CD14-positive monocyte (primary cell): Measurements from ENCODE around the gene GPR156. TPM values are rescaled to one million over a fixed set of nuclear protein-coding genes. Genes with fewer than 3 reads are reported as not detected.

ENCODE experiments used
- DNase-seq, 3 donors: peaks; one replicate each; pipeline ENCODE4 v3.0.0-alpha.2; 2011 to 2022
- H2AFZ ChIP-seq: 2 replicates; pipeline ENCODE4 v1.6.0; 2012; ENCODE audit warnings: mild to moderate bottlenecking, low read depth, low read length, inconsistent platforms; ENCODE audit not compliant: insufficient read depth, poor library complexity, severe bottlenecking
- H3K27ac ChIP-seq, 2 donors: 1 replicate in 1 of 2; 2 replicates in 1 of 2; pipeline ENCODE4 v1.5.1; 2012 to 2013; ENCODE audit warnings: low read length in 2 of 2, control low read depth in 1 of 2, inconsistent platforms in 1 of 2, low read depth in 1 of 2, mild to moderate bottlenecking in 1 of 2
- H3K27me3 ChIP-seq, 2 donors: one replicate each; pipeline versions ENCODE4 v1.6.0 to v1.6.1; 2011 to 2013; ENCODE audit warnings: low read length in 2 of 2; ENCODE audit not compliant: control insufficient read depth in 2 of 2, insufficient read depth in 2 of 2
- H3K36me3 ChIP-seq, 2 donors: replicated peaks in 1 of 2; 1 replicate in 1 of 2; 2 replicates in 1 of 2; pipeline versions ENCODE4 v1.5.1 to v1.6.1; 2012 to 2013; ENCODE audit warnings: low read length in 2 of 2, control low read depth in 1 of 2, inconsistent platforms in 1 of 2, mild to moderate bottlenecking in 1 of 2; ENCODE audit not compliant: insufficient read depth in 2 of 2, control insufficient read depth in 1 of 2
- H3K4me1 ChIP-seq, 2 donors: 1 replicate in 1 of 2; 2 replicates in 1 of 2; pipeline versions ENCODE4 v1.5.1 to v1.6.1; 2012 to 2013; ENCODE audit warnings: low read length in 2 of 2, control low read depth in 1 of 2, inconsistent platforms in 1 of 2, mild to moderate bottlenecking in 1 of 2, moderate library complexity in 1 of 2; ENCODE audit not compliant: insufficient read depth in 2 of 2, control insufficient read depth in 1 of 2
- H3K4me2 ChIP-seq: replicated peaks from 2 replicates; pipeline ENCODE3; 2012; ENCODE audit warnings: low read length, moderate library complexity, mild to moderate bottlenecking; ENCODE audit not compliant: poor library complexity, severe bottlenecking; ENCODE audit errors: extremely low read depth
- H3K4me3 ChIP-seq, 3 experiments: fragments of 200-600 bp in 1 of 3; sonication (generic) in 1 of 3; replicated peaks in 1 of 3; 1 replicate in 2 of 3; 2 replicates in 1 of 3; pipeline ENCODE4 v1.5.1; 2011 to 2013; ENCODE audit warnings: low read length in 3 of 3, mild to moderate bottlenecking in 3 of 3, control low read depth in 2 of 3, low read depth in 2 of 3, inconsistent platforms in 1 of 3, moderate library complexity in 1 of 3
- H3K79me2 ChIP-seq: 2 replicates; pipeline ENCODE4 v1.6.0; 2012; ENCODE audit warnings: mild to moderate bottlenecking, control low read depth, inconsistent platforms, low read length, moderate library complexity; ENCODE audit not compliant: insufficient read depth
- H3K9ac ChIP-seq: 2 replicates; pipeline ENCODE4 v1.6.0; 2017; ENCODE audit warnings: low read length, mild to moderate bottlenecking; ENCODE audit not compliant: insufficient read depth, poor library complexity, severe bottlenecking
- H3K9me3 ChIP-seq, 2 donors: replicated peaks in 1 of 2; 1 replicate in 1 of 2; 2 replicates in 1 of 2; pipeline versions ENCODE4 v1.5.1 to v1.6.1; 2012 to 2013; ENCODE audit warnings: low read length in 2 of 2, control low read depth in 1 of 2; ENCODE audit not compliant: control insufficient read depth in 1 of 2, insufficient read depth in 1 of 2
- H4K20me1 ChIP-seq: 2 replicates; pipeline ENCODE4 v1.6.0; 2012; ENCODE audit warnings: mild to moderate bottlenecking, low read length, control low read depth, moderate library complexity; ENCODE audit not compliant: insufficient read depth
- H3K27ac Mint-ChIP-seq, 7 donors: one replicate each; pipeline ENCODE4 v1.8.0; 2020; ENCODE audit warnings: mild to moderate bottlenecking in 7 of 7, mixed read lengths in 7 of 7, moderate library complexity in 6 of 7, inconsistent platforms in 2 of 7
- H3K27me3 Mint-ChIP-seq, 3 donors: one replicate each; pipeline ENCODE4 v1.8.0; 2021 to 2022; ENCODE audit warnings: low read depth in 3 of 3, mild to moderate bottlenecking in 3 of 3, mixed read lengths in 3 of 3, moderate library complexity in 3 of 3, inconsistent platforms in 1 of 3
- H3K36me3 Mint-ChIP-seq, 2 donors: one replicate each; pipeline ENCODE4 v1.8.0; 2020; ENCODE audit warnings: mixed read lengths in 2 of 2, inconsistent platforms in 1 of 2, mild to moderate bottlenecking in 1 of 2
- H3K4me1 Mint-ChIP-seq: one replicate; pipeline ENCODE4 v1.8.0; 2020; ENCODE audit warnings: mild to moderate bottlenecking, mixed read lengths
- H3K4me3 Mint-ChIP-seq, 2 donors: one replicate each; pipeline ENCODE4 v1.8.0; 2020; ENCODE audit warnings: mild to moderate bottlenecking in 2 of 2, mixed read lengths in 2 of 2, moderate library complexity in 1 of 2
- H3K9me3 Mint-ChIP-seq, 7 donors: one replicate each; pipeline ENCODE4 v1.8.0; 2020 to 2022; ENCODE audit warnings: mixed read lengths in 7 of 7, mild to moderate bottlenecking in 6 of 7, moderate library complexity in 6 of 7, inconsistent platforms in 2 of 7
- CTCF ChIP-seq: fragments of 200-600 bp; IDR thresholded peaks from one replicate; pipeline ENCODE4 v1.8.0; 2022; ENCODE audit warnings: antibody characterized with exemption, mild to moderate bottlenecking
- WGBS: methylation state at CpG from one replicate; pipeline ENCODE4 v1.1.5; 2013; ENCODE audit warnings: missing lambda C conversion rate; ENCODE audit not compliant: insufficient coverage; 5-methylcytosine and 5-hydroxymethylcytosine counted together
- intact Hi-C, 2 donors: fragments of 100-400 bp; cut with micrococcal nuclease; formaldehyde crosslinking; loops; one replicate each; pipeline versions ENCODE4 v1.15.0 to v1.15.1; 2023
- polyA plus RNA-seq, 3 donors: library from polyadenylated mRNA; depleted of rRNA in 1 of 3; unstranded in 2 of 3; stranded (reverse) in 1 of 3; fragments of 300-500 nt in 2 of 3; fragments of >200 nt in 1 of 3; fragmentation: Illumina TruSeq in 2 of 3; gene quantifications; 1 replicate in 2 of 3; 2 replicates in 1 of 3; pipeline ENCODE4 v1.2.3, GENCODE V29; 2012 to 2021

Gene GPR156
- polyA plus RNA-seq, 3 donors: not detected

DNA sequence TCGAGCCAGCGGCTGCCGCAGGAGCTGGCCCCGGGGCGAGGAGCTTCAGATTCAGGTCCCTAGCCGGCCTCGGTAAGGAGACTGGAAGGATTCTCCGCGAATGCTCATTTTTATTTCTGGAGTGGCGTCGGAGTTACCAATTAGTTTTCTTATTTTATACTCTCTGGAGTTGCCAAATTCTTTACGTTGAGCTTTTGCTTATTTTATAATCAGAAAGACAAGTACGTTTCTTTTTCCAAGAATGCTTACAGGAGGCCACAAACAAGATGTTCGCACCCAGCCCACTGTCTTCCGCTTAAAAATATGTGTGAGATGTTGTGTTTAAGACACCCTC is 453 bp upstream of the GPR156 start:
- Histone ChIP-seq H3K27me3 (peaks cover 37 to 48% of the 10 kb centered on the region in 2 donors), H4K20me1 (no peaks in the 10 kb centered on the region), H3K9me3 (peaks cover 8% of the 10 kb centered on the region in 2 donors), H3K79me2 (no peaks in the 10 kb centered on the region), H3K27ac (no peak overlapping the region), H2AFZ (no peak overlapping the region), H3K36me3 (no peaks in the 10 kb centered on the region), H3K4me2 (peak overlapping the region; percentile 54), H3K4me1 (peaks cover 0 to 5% of the 10 kb centered on the region in 2 donors), H3K9ac (no peak overlapping the region), H3K4me3 (peak overlapping the region in 1 of 3 experiments; percentile 49)
- Mint-ChIP-seq H3K4me1 (peaks cover 5% of the 10 kb centered on the region), H3K36me3 (no peaks in the 10 kb centered on the region), H3K27me3 (peaks cover 46 to 62% (median 54%) of the 10 kb centered on the region in 3 donors), H3K9me3 (peaks cover 4 to 15% (median 12%) of the 10 kb centered on the region in 7 donors), H3K4me3 (peak overlapping the region in 1 of 2 donors; percentile 11), H3K27ac (no peak overlapping the region)
- 18% methylated on average over 9 of the region's 15 CpGs for WGBS
- intact Hi-C loops: no loop called here
- DNase-seq: no peak
- TF ChIP-seq CTCF: no peak

DNA sequence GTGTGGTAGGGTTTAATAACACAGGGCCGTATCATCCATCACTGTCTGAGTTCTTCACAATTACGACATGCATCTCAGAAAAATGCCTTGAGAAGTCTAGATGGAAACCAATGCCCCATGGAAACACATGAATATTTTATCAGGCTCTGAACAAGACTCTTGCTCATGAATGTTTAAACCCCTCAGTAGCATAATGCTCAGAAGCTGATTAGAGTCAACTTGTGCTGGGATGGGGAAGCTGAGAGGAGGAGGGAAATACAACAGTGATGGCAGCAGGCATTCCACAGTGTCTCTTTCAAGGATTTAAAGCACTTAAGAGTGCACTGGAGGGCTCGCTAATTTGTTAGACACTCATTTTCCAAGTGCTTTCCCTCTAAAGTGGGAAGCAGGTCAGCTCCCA is 3.8 kb downstream of the GPR156 start:
- peaks cover 0 to 5% of the 10 kb centered on the region in 2 donors for H3K4me1 ChIP-seq
- TF ChIP-seq CTCF: no peak
- intact Hi-C loops: no loop called here
- no peak overlapping the region for H3K4me2 ChIP-seq
- Mint-ChIP-seq H3K27ac (no peak overlapping the region), H3K27me3 (peaks cover 37 to 51% (median 39%) of the 10 kb centered on the region in 3 donors), H3K9me3 (peaks cover 0 to 8% (median 4%) of the 10 kb centered on the region in 7 donors), H3K4me3 (no peak overlapping the region), H3K4me1 (peaks cover 5% of the 10 kb centered on the region), H3K36me3 (no peaks in the 10 kb centered on the region)
- 92% methylated on average over 2 of the region's 3 CpGs for WGBS
- H3K27ac ChIP-seq: no peak overlapping the region
- H3K9ac ChIP-seq: no peak overlapping the region
- peaks cover 0 to 8% of the 10 kb centered on the region in 2 donors for H3K9me3 ChIP-seq
- no peak for DNase-seq
- H3K4me3 ChIP-seq: no peak overlapping the region
- H3K27me3 ChIP-seq: peaks cover 31 to 40% of the 10 kb centered on the region in 2 donors
- H3K36me3 ChIP-seq: no peaks in the 10 kb centered on the region
- H4K20me1 ChIP-seq: no peaks in the 10 kb centered on the region
- no peaks in the 10 kb centered on the region for H3K79me2 ChIP-seq
- no peak overlapping the region for H2AFZ ChIP-seq
